CD4-positive, alpha-beta T cell (primary cell): Measurements from ENCODE around the gene PSMA4. TPM values are rescaled to one million over a fixed set of nuclear protein-coding genes. Genes with fewer than 3 reads are reported as not detected.

Source experiments
- ATAC-seq: fragments of 200-7000 bp; cut with Tn5 transposase; one replicate; pipeline ENCODE4 v1.10.0; 2022; ENCODE audit warnings: mild to moderate bottlenecking; ENCODE audit not compliant: poor library complexity
- CTCF ChIA-PET: fragments of 350-600 bp; sonication (Branson Sonifier 250); formaldehyde crosslinking; loops from one replicate; lab custom pipeline; 2021; ENCODE audit warnings: antibody characterized with exemption, inconsistent platforms; lab: Charles Lee
- POLR2A ChIA-PET: fragments of 350-600 bp; sonication (Branson Sonifier 250); formaldehyde crosslinking; loops from one replicate; lab custom pipeline; 2021; ENCODE audit warnings: antibody characterized with exemption, inconsistent platforms; lab: Charles Lee
- DNase-seq, 14 experiments: peaks; one replicate each; pipeline ENCODE4 v3.0.0-alpha.2; 2013 to 2020; ENCODE audit warnings: mixed read lengths in 2 of 14
- H3K27ac ChIP-seq, 2 donors: one replicate each; pipeline versions ENCODE4 v1.5.1 to v1.7.0; 2013; ENCODE audit warnings: low read length in 2 of 2, low read depth in 1 of 2, mild to moderate bottlenecking in 1 of 2
- H3K27me3 ChIP-seq, 2 experiments: 1 replicate in 1 of 2; 2 replicates in 1 of 2; pipeline versions ENCODE4 v1.6.1 to v1.7.0; 2013; ENCODE audit warnings: low read length in 2 of 2, control low read depth in 1 of 2, mild to moderate bottlenecking in 1 of 2, moderate library complexity in 1 of 2; ENCODE audit not compliant: insufficient read depth in 2 of 2, control insufficient read depth in 1 of 2
- H3K36me3 ChIP-seq: one replicate; pipeline ENCODE4 v1.6.1; 2013; ENCODE audit warnings: low read length, control low read depth; ENCODE audit not compliant: insufficient read depth
- H3K4me1 ChIP-seq: one replicate; pipeline ENCODE4 v1.6.1; 2013; ENCODE audit warnings: low read length, control low read depth; ENCODE audit not compliant: insufficient read depth
- H3K4me3 ChIP-seq: one replicate; pipeline ENCODE4 v1.5.1; 2013; ENCODE audit warnings: mild to moderate bottlenecking, low read length, moderate library complexity
- H3K9me3 ChIP-seq, 2 experiments: 1 replicate in 1 of 2; 2 replicates in 1 of 2; pipeline versions ENCODE4 v1.6.1 to v1.7.0; 2013; ENCODE audit warnings: low read length in 2 of 2, mild to moderate bottlenecking in 2 of 2, control low read depth in 1 of 2, moderate library complexity in 1 of 2; ENCODE audit not compliant: control insufficient read depth in 1 of 2, insufficient read depth in 1 of 2
- H3K27ac Mint-ChIP-seq: one replicate; pipeline ENCODE4 v1.8.0; 2020; ENCODE audit warnings: mixed read lengths
- H3K27me3 Mint-ChIP-seq: one replicate; pipeline ENCODE4 v1.8.0; 2021; ENCODE audit warnings: mixed read lengths
- H3K36me3 Mint-ChIP-seq: one replicate; pipeline ENCODE4 v1.8.0; 2021; ENCODE audit warnings: low read depth, mixed read lengths
- H3K4me1 Mint-ChIP-seq: one replicate; pipeline ENCODE4 v1.8.0; 2021; ENCODE audit warnings: low read depth, mixed read lengths
- H3K4me3 Mint-ChIP-seq: one replicate; pipeline ENCODE4 v1.8.0; 2020; ENCODE audit warnings: mild to moderate bottlenecking, mixed read lengths
- H3K9me3 Mint-ChIP-seq: one replicate; pipeline ENCODE4 v1.8.0; 2020; ENCODE audit warnings: mixed read lengths
- intact Hi-C, 2 experiments: fragments of 100-400 bp; cut with DNase I in 1 of 2; cut with micrococcal nuclease in 1 of 2; formaldehyde crosslinking; loops; one replicate each; pipeline versions ENCODE4 v1.15.1 to v1.9.0; 2023 to 2025; cut with DNase I, micrococcal nuclease
- polyA plus RNA-seq, 2 donors: library from polyadenylated mRNA; unstranded; fragments of 120-200 nt; gene quantifications; one replicate each; pipeline ENCODE4 v1.2.1, GENCODE V29; 2013
- total RNA-seq, 174 experiments: library from RNA in 2 of 174; stranded (reverse) in 2 of 174; gene quantifications; one replicate each; pipeline ENCODE4 v1.2.3 and lab custom pipeline; 2021 to 2026
- TF ChIP-seq, protein P1 (sequence below): fragments of 200-600 bp; IDR thresholded peaks from one replicate; pipeline ENCODE4 v1.8.0; 2022; ENCODE audit warnings: antibody characterized with exemption, mild to moderate bottlenecking

PSMA4 gene
- total RNA-seq (10 to 100 TPM; 65.5 to 66.4 TPM), total RNA-seq (lab: John Stamatoyannopoulos, UW) (52.7 to 258 (median 84.9) reads per million in 172 experiments)
- polyA plus RNA-seq (2013, experiment 1 of 2), result 146 TPM
- 127 TPM for polyA plus RNA-seq (2013, experiment 2 of 2)

GRCh38 chr15:78540141-78540870 lies at the start of gene PSMA4:
PSMA4 (plus strand) TSS chr15:78540444; CDS start chr15:78541928, 1,484 bp downstream.
- Mint-ChIP-seq H3K4me3 (peak within 1 kb of the TSS; percentile 93), H3K36me3 (peaks cover 54% of the 10 kb centered on the region), H3K4me1 (peaks cover 32% of the 10 kb centered on the region), H3K9me3 (no peaks in the 10 kb centered on the region), H3K27ac (peak within 1 kb of the TSS; percentile 99), H3K27me3 (no peaks in the 10 kb centered on the region)
- TF ChIP-seq, protein P1, sequence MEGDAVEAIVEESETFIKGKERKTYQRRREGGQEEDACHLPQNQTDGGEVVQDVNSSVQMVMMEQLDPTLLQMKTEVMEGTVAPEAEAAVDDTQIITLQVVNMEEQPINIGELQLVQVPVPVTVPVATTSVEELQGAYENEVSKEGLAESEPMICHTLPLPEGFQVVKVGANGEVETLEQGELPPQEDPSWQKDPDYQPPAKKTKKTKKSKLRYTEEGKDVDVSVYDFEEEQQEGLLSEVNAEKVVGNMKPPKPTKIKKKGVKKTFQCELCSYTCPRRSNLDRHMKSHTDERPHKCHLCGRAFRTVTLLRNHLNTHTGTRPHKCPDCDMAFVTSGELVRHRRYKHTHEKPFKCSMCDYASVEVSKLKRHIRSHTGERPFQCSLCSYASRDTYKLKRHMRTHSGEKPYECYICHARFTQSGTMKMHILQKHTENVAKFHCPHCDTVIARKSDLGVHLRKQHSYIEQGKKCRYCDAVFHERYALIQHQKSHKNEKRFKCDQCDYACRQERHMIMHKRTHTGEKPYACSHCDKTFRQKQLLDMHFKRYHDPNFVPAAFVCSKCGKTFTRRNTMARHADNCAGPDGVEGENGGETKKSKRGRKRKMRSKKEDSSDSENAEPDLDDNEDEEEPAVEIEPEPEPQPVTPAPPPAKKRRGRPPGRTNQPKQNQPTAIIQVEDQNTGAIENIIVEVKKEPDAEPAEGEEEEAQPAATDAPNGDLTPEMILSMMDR, result no peak
- peak; percentile 87 to 96 (median 93) for DNase-seq
- no peaks in the 10 kb centered on the region for H3K9me3 ChIP-seq
- ATAC-seq, result peak; percentile 84
- no peaks in the 10 kb centered on the region for H3K27me3 ChIP-seq
- peak within 1 kb of the TSS; percentile 92 to 97 for H3K27ac ChIP-seq
- peaks cover 30% of the 10 kb centered on the region for H3K4me1 ChIP-seq
- H3K4me3 ChIP-seq, result peak within 1 kb of the TSS; percentile 77
- ChIA-PET CTCF (interaction anchor here (1.9 kb wide), 1 partner anchor 10 kb away, joined by 5 read pairs; no protein-coding TSS in a partner anchor), POLR2A (interaction anchor here (0.6 to 3.9 kb wide), 20 partner anchors 9 to 333 kb away, joined by 3 to 51 read pairs (median 5); partner anchors contain the start of genes CHRNA5, DNAJA4, HYKK and IREB2)
- intact Hi-C loops, result loop anchor here (1.0 to 10.0 kb wide), 5 partner anchors 24 to 236 kb away; partner anchors contain the start of genes CHRNA5 (in 2 of the 2) and IREB2 (in 1 of the 2)
- H3K36me3 ChIP-seq, result peaks cover 27% of the 10 kb centered on the region

DNA sequence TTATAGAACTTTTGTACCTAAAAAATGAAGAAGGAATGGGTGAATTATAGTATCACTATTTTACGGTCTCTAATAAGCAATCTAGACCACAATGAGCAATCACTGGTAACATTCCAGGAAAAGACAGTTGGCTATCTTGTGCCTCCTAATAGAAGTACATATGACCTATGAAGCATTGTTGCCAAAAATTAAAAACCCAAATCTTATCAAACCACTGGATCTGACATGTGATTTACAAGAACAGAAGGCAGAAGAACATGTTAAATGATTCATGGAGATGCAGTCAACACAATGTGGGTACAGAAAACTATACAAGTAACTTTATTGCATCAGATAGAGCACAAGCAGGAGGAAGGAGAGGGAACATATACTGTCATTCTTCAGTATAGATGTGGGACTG lies 47.4 kb upstream of the PSMA4 start:
- no peaks in the 10 kb centered on the region for H3K9me3 ChIP-seq
- no peak overlapping the region for H3K4me3 ChIP-seq
- intact Hi-C loops, result no loop called here
- peaks cover 14% of the 10 kb centered on the region for H3K4me1 Mint-ChIP-seq
- no peaks in the 10 kb centered on the region for H3K27me3 ChIP-seq
- no peaks in the 10 kb centered on the region for H3K27me3 Mint-ChIP-seq
- CTCF ChIA-PET, result no interaction called here
- POLR2A ChIA-PET, result no interaction called here
- DNase-seq (no peak), ATAC-seq (no peak)
- no peaks in the 10 kb centered on the region for H3K9me3 Mint-ChIP-seq
- H3K4me3 Mint-ChIP-seq, result no peak overlapping the region
- H3K36me3 Mint-ChIP-seq, result peaks cover 90% of the 10 kb centered on the region
- H3K27ac ChIP-seq, result no peak overlapping the region
- H3K4me1 ChIP-seq, result no peaks in the 10 kb centered on the region
- TF ChIP-seq, protein P1, result no peak
- peaks cover 79% of the 10 kb centered on the region for H3K36me3 ChIP-seq
- peak overlapping the region; percentile 4 for H3K27ac Mint-ChIP-seq

GRCh38 chr15:78501857-78502256 lies 38.4 kb upstream of the PSMA4 start:
- Histone ChIP-seq H3K4me1 (peaks cover under 1% of the 10 kb centered on the region), H3K36me3 (peaks cover 26% of the 10 kb centered on the region), H3K9me3 (peaks cover 0 to 5% of the 10 kb centered on the region in 2 experiments), H3K4me3 (no peak overlapping the region), H3K27ac (no peak overlapping the region), H3K27me3 (no peaks in the 10 kb centered on the region)
- POLR2A ChIA-PET, result no interaction called here
- TF ChIP-seq, protein P1, result no peak
- intact Hi-C loops, result no loop called here
- no peak for DNase-seq
- H3K27me3 Mint-ChIP-seq, result no peaks in the 10 kb centered on the region
- H3K36me3 Mint-ChIP-seq, result peaks cover 46% of the 10 kb centered on the region
- peaks cover 9% of the 10 kb centered on the region for H3K4me1 Mint-ChIP-seq
- H3K9me3 Mint-ChIP-seq, result peaks cover 3% of the 10 kb centered on the region
- ATAC-seq, result no peak
- CTCF ChIA-PET, result no interaction called here
- H3K27ac Mint-ChIP-seq, result no peak overlapping the region
- H3K4me3 Mint-ChIP-seq, result no peak overlapping the region
